Prostate gland (tissue), 2 donors: ENCODE measurements around the gene RUNX3. TPM values are rescaled to one million over a fixed set of nuclear protein-coding genes. Genes with fewer than 3 reads are reported as not detected.

ENCODE experiments used
- DNase-seq: peaks from one replicate; pipeline ENCODE4 v3.0.0-alpha.2; 2019; ENCODE audit warnings: low spot score
- H3K27ac ChIP-seq, 2 donors: fragments of 200-600 bp; sonication (generic); 2 replicates each; pipeline ENCODE4 v1.5.1; 2017 to 2019
- H3K27me3 ChIP-seq: fragments of 200-600 bp; sonication (generic); replicated peaks from 2 replicates; pipeline ENCODE4 v1.5.1; 2019; ENCODE audit not compliant: insufficient read depth
- H3K36me3 ChIP-seq, 2 donors: fragments of 200-600 bp; sonication (generic); 1 replicate in 1 of 2; 2 replicates in 1 of 2; pipeline versions ENCODE4 v1.5.1 to v1.8.1; 2017 to 2019
- H3K4me1 ChIP-seq: fragments of 200-600 bp; sonication (generic); replicated peaks from 2 replicates; pipeline ENCODE4 v1.5.1; 2019
- H3K4me3 ChIP-seq, 2 donors: fragments of 200-600 bp; sonication (generic); 2 replicates each; pipeline ENCODE4 v1.5.1; 2017 to 2019
- H3K9me3 ChIP-seq: fragments of 200-600 bp; sonication (generic); 2 replicates; pipeline ENCODE4 v1.5.1; 2017
- POLR2A ChIP-seq: fragments of 450-650 bp; IDR thresholded peaks from one replicate; pipeline ENCODE4 v1.6.1; 2016; ENCODE audit warnings: antibody characterized with exemption, mild to moderate bottlenecking
- POLR2AphosphoS5 ChIP-seq: sonication (generic); formaldehyde crosslinking; IDR thresholded peaks from one replicate; pipeline ENCODE4 v1.6.1; 2017; ENCODE audit warnings: antibody characterized with exemption
- WGBS: methylation state at CpG from one replicate; pipeline ENCODE4 v1.1.5; 2018; 5-methylcytosine and 5-hydroxymethylcytosine counted together
- intact Hi-C: fragments of 100-400 bp; cut with DNase I; formaldehyde crosslinking; loops from one replicate; pipeline ENCODE4 v1.14.2; 2022
- total RNA-seq, 2 donors: library from RNA; depleted of rRNA; stranded (reverse); fragments of >200 nt; gene quantifications; one replicate each; pipeline ENCODE4 v1.1.0, GENCODE V29; 2016
- TF ChIP-seq, protein P1 (sequence below), 4 experiments: fragments of 200-600 bp in 2 of 4; fragments of 450-650 bp in 2 of 4; sonication (generic) in 2 of 4; IDR thresholded peaks; 1 replicate in 3 of 4; 2 replicates in 1 of 4; pipeline ENCODE4 v1.5.1; 2016 to 2019; ENCODE audit warnings: antibody characterized with exemption in 4 of 4, mild to moderate bottlenecking in 2 of 4, moderate library complexity in 2 of 4

Gene RUNX3
- total RNA-seq, 2 donors from 2014 or later = 2.5 to 3.4 TPM

DNA sequence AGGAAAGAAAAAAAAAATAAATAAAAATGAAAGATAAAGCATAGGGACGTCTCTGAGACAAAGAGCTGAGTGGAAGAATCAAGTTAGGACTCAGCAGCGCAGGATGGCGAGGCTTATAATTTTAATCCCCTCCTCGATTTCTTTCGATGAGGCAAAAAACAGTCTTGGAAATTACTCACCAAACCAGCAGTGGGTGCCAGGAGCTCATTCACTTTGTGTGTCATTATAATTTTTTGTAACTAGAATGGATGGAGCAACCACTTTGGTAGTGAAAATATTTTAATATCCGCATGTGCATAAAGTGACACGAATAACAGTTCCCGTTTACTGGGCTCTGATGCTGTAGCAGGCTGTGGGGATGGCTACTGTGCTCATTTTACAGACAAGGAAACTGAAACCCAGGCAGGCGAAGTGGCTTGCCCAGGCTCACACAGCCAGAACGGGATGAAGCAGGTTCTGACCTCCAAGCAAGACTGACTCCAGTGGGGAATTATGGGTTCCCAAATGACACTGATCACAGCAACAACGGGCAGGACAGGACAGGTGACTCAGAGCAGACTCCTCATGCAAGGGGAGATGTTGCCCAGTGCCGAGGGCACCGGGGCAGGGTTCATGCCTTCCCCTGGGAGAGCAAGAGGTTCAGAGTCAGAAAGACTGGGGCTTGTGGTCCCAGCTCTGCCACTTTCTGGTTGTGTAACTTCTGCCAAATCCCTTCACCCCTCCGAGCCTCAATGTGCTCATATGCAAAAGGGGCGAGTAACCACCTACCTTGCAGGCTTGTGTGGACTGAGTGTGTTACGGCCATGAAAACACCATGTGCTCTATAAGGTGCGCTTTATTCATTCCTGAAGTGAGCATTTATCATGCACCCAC lies 63.6 kb downstream of the RUNX3 start:
- no peaks in the 10 kb centered on the region for H3K9me3 ChIP-seq
- no peaks in the 10 kb centered on the region for H3K4me1 ChIP-seq
- TF ChIP-seq POLR2AphosphoS5 (no peak), POLR2A (no peak)
- TF ChIP-seq, protein P1, sequence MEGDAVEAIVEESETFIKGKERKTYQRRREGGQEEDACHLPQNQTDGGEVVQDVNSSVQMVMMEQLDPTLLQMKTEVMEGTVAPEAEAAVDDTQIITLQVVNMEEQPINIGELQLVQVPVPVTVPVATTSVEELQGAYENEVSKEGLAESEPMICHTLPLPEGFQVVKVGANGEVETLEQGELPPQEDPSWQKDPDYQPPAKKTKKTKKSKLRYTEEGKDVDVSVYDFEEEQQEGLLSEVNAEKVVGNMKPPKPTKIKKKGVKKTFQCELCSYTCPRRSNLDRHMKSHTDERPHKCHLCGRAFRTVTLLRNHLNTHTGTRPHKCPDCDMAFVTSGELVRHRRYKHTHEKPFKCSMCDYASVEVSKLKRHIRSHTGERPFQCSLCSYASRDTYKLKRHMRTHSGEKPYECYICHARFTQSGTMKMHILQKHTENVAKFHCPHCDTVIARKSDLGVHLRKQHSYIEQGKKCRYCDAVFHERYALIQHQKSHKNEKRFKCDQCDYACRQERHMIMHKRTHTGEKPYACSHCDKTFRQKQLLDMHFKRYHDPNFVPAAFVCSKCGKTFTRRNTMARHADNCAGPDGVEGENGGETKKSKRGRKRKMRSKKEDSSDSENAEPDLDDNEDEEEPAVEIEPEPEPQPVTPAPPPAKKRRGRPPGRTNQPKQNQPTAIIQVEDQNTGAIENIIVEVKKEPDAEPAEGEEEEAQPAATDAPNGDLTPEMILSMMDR (IDR thresholded peaks at IDR 0.05) = no peak
- no peaks in the 10 kb centered on the region for H3K27me3 ChIP-seq
- no peak for DNase-seq
- 63% methylated on average over 17 of the region's 17 CpGs for WGBS
- intact Hi-C loops = no loop called here
- no peak overlapping the region for H3K27ac ChIP-seq
- H3K4me3 ChIP-seq = no peak overlapping the region
- H3K36me3 ChIP-seq = no peaks in the 10 kb centered on the region

DNA sequence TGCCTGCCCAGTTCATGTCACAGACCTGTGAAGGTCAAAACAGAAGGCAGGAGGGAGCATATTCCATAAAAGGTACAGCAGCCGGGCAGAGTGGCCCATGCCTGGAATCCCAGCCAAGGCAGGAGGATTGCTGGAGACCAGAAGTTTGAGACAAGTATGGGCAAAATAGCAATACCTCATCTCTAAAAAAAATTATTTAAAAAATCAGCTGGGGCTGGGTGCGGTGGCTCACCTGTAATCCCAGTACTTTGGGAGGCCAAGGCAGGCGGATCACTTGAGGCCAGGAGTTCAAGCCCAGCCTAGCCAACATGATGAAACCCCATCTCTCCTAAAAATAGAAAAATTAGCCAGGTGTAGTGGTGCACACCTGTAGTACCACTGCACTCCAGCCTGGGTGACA lies 64.5 kb downstream of the RUNX3 start:
- H3K4me3 ChIP-seq = no peak overlapping the region
- no peak for TF ChIP-seq POLR2A
- H3K27ac ChIP-seq = no peak overlapping the region
- H3K27me3 ChIP-seq = no peaks in the 10 kb centered on the region
- 84% methylated on average over 3 of the region's 3 CpGs for WGBS
- no peak for DNase-seq
- no peaks in the 10 kb centered on the region for H3K36me3 ChIP-seq
- no peaks in the 10 kb centered on the region for H3K9me3 ChIP-seq
- no peaks in the 10 kb centered on the region for H3K4me1 ChIP-seq
- intact Hi-C loops = no loop called here

- intact Hi-C loops = no loop called here
- TF ChIP-seq POLR2AphosphoS5 = no peak
- TF ChIP-seq POLR2A = no peak
- TF ChIP-seq, protein P1 (IDR thresholded peaks at IDR 0.05) = no peak
- Histone ChIP-seq H3K9me3 (no peaks in the 10 kb centered on the region), H3K4me3 (no peak overlapping the region), H3K27ac (no peak overlapping the region), H3K27me3 (no peaks in the 10 kb centered on the region), H3K36me3 (no peaks in the 10 kb centered on the region), H3K4me1 (no peaks in the 10 kb centered on the region)
- 92% methylated on average over 7 of the region's 7 CpGs for WGBS
- DNase-seq = no peak
Measured at GRCh38 chr1:24865168-24865567, 64.9 kb downstream of the RUNX3 start.

GRCh38 chr1:24864370-24864777 lies 65.7 kb downstream of the RUNX3 start:
- 19% methylated on average over 8 of the region's 8 CpGs for WGBS

GRCh38 chr1:24862775-24863483 lies 67.1 kb downstream of the RUNX3 start:
- Histone ChIP-seq H3K4me1 (no peaks in the 10 kb centered on the region), H3K27ac (no peak overlapping the region), H3K9me3 (no peaks in the 10 kb centered on the region), H3K36me3 (no peaks in the 10 kb centered on the region), H3K27me3 (no peaks in the 10 kb centered on the region), H3K4me3 (no peak overlapping the region)
- intact Hi-C loops = no loop called here
- TF ChIP-seq POLR2A (no peak), POLR2AphosphoS5 (no peak)
- TF ChIP-seq, protein P1 (IDR thresholded peaks at IDR 0.05) = no peak
- WGBS = 88% methylated on average over 12 of the region's 12 CpGs
- no peak for DNase-seq

More at GRCh38 chr1:24864370-24864777, 65.7 kb downstream of the RUNX3 start:
- TF ChIP-seq, protein P1 (IDR thresholded peaks at IDR 0.05) = no peak
- TF ChIP-seq POLR2A (no peak), POLR2AphosphoS5 (peak; percentile 29)
- no peaks in the 10 kb centered on the region for H3K4me1 ChIP-seq
- peak; percentile 34 for DNase-seq
- H3K27me3 ChIP-seq = no peaks in the 10 kb centered on the region
- H3K4me3 ChIP-seq = no peak overlapping the region
- no peak overlapping the region for H3K27ac ChIP-seq
- H3K36me3 ChIP-seq = no peaks in the 10 kb centered on the region
- no peaks in the 10 kb centered on the region for H3K9me3 ChIP-seq
- intact Hi-C loops = no loop called here
